HepG2 (cell line): ENCODE results near the gene MYO10. TPM values are rescaled to one million over a fixed set of nuclear protein-coding genes. Genes with fewer than 3 reads are reported as not detected.

Experiments
- BORCS8-MEF2B ChIP-seq: sonication (generic); formaldehyde crosslinking; IDR thresholded peaks from 2 replicates; pipeline ENCODE4 v1.8.0; 2022; ENCODE audit warnings: mild to moderate bottlenecking, missing genetic modification reagents
- DMAP1 ChIP-seq: IDR thresholded peaks from 2 replicates; pipeline ENCODE4 v1.6.1; 2016
- ELF3 ChIP-seq: IDR thresholded peaks from 2 replicates; pipeline ENCODE4 v1.6.1; 2016; ENCODE audit warnings: missing genetic modification reagents, missing compliant biosample characterization
- ETV5 ChIP-seq: IDR thresholded peaks from 2 replicates; pipeline ENCODE4 v1.6.1; 2018; ENCODE audit warnings: missing biosample characterization, missing genetic modification reagents, inconsistent platforms, borderline replicate concordance
- FOSL2 ChIP-seq: sonication (generic); formaldehyde crosslinking; IDR thresholded peaks from 2 replicates; pipeline ENCODE4 v1.4.0; 2020; ENCODE audit warnings: missing genetic modification reagents
- GRHL1 ChIP-seq: sonication (generic); formaldehyde crosslinking; conservative IDR thresholded peaks from 2 replicates; pipeline ENCODE4 v1.8.0; 2022; ENCODE audit warnings: missing genetic modification reagents
- MAFF ChIP-seq: IDR thresholded peaks from 2 replicates; pipeline ENCODE4 v1.6.1; 2011; ENCODE audit warnings: low read depth, low read length, improper control_type of control experiment
- MED8 ChIP-seq: sonication (generic); formaldehyde crosslinking; IDR thresholded peaks from 2 replicates; pipeline ENCODE4 v1.8.1; 2023; ENCODE audit warnings: mild to moderate bottlenecking, missing genetic modification reagents; ENCODE audit not compliant: insufficient replicate concordance
- MZF1 ChIP-seq: sonication (generic); formaldehyde crosslinking; IDR thresholded peaks from 2 replicates; pipeline ENCODE4 v1.8.1; 2023; ENCODE audit warnings: mild to moderate bottlenecking, missing genetic modification reagents, borderline replicate concordance
- NFE2L2 ChIP-seq: fragments of 150-350 bp; IDR thresholded peaks from 2 replicates; pipeline ENCODE4 v1.6.1; 2014; ENCODE audit warnings: low read length
- NFKB2 ChIP-seq: sonication (generic); formaldehyde crosslinking; IDR thresholded peaks from 2 replicates; pipeline ENCODE4 v1.4.0; 2020; ENCODE audit warnings: missing genetic modification reagents, borderline replicate concordance
- POGK ChIP-seq: sonication (generic); formaldehyde crosslinking; conservative IDR thresholded peaks from 2 replicates; pipeline ENCODE4 v1.8.0; 2022; ENCODE audit warnings: mild to moderate bottlenecking, moderate library complexity, missing genetic modification reagents
- TEAD3 ChIP-seq: optimal IDR thresholded peaks from 2 replicates; pipeline ENCODE3; 2016; ENCODE audit warnings: borderline replicate concordance
- TERF1 ChIP-seq: sonication (generic); formaldehyde crosslinking; IDR thresholded peaks from 2 replicates; pipeline ENCODE4 v1.8.0; 2022; ENCODE audit warnings: mild to moderate bottlenecking, missing genetic modification reagents, moderate library complexity
- WIZ ChIP-seq: sonication (generic); formaldehyde crosslinking; IDR thresholded peaks from 2 replicates; pipeline ENCODE4 v1.5.1; 2020; ENCODE audit warnings: mild to moderate bottlenecking, missing genetic modification reagents
- ZFP1 ChIP-seq: IDR thresholded peaks from 2 replicates; pipeline ENCODE4 v1.6.1; 2016
- ZFP37 ChIP-seq: sonication (generic); formaldehyde crosslinking; IDR thresholded peaks from 2 replicates; pipeline ENCODE4 v1.4.0; 2020; ENCODE audit warnings: missing genetic modification reagents, borderline replicate concordance
- ZFP90 ChIP-seq: sonication (generic); formaldehyde crosslinking; IDR thresholded peaks from 2 replicates; pipeline ENCODE4 v1.8.0; 2022; ENCODE audit warnings: missing genetic modification reagents, mild to moderate bottlenecking, inconsistent platforms, borderline replicate concordance
- ZGPAT ChIP-seq: IDR thresholded peaks from 2 replicates; pipeline ENCODE4 v1.6.1; 2016; ENCODE audit warnings: mild to moderate bottlenecking
- ZNF17 ChIP-seq: sonication (generic); formaldehyde crosslinking; IDR thresholded peaks from 2 replicates; pipeline ENCODE4 v1.5.0; 2020; ENCODE audit warnings: mild to moderate bottlenecking, missing genetic modification reagents
- ZNF317 ChIP-seq: sonication (generic); formaldehyde crosslinking; IDR thresholded peaks from 2 replicates; pipeline ENCODE4 v1.5.0; 2020; ENCODE audit warnings: mild to moderate bottlenecking, missing genetic modification reagents
- ZNF572 ChIP-seq: sonication (generic); formaldehyde crosslinking; IDR thresholded peaks from 2 replicates; pipeline ENCODE4 v1.5.1; 2020; ENCODE audit warnings: mild to moderate bottlenecking, missing genetic modification reagents
- ZNF597 ChIP-seq: sonication (generic); formaldehyde crosslinking; IDR thresholded peaks from 2 replicates; pipeline ENCODE4 v1.5.0; 2020; ENCODE audit warnings: missing genetic modification reagents
- polyA plus RNA-seq, 8 experiments: library from polyadenylated mRNA; depleted of rRNA in 3 of 8; stranded (reverse) in 7 of 8; unstranded in 1 of 8; fragments of >200 nt; fragmentation: Illumina TruSeq in 4 of 8; extraction: Trizol in 4 of 8; gene quantifications; 2 replicates each; pipeline versions ENCODE4 v1.2.1 to v1.2.3, GENCODE V29; 2011 to 2016; ENCODE audit warnings: low read depth in 4 of 8, missing spikeins in 1 of 8, mixed read lengths in 1 of 8; ENCODE audit not compliant: insufficient read depth in 1 of 8
- total RNA-seq, 5 experiments: library from RNA; depleted of rRNA; stranded (reverse); fragments of >200 nt; fragmentation: Illumina TruSeq; extraction: Trizol; gene quantifications; 2 replicates each; pipeline ENCODE4 v1.2.3, GENCODE V29; 2016; ENCODE audit warnings: low read depth in 1 of 5

The MYO10 gene
- total and polyA plus RNA-seq, 2 of the 13 experiments (the other 11 are each of a cell fraction or from before 2014, with no cell fraction given) = 4.5 to 14.0 TPM

GRCh38 chr5:16721151-16722096 lies 214.7 kb downstream of the MYO10 start (continued):
- TF ChIP-seq ZNF597 (no peak), ZNF572 (no peak), ZFP1 (no peak), WIZ (CRISPR knock-in tag) (no peak), GRHL1 (CRISPR knock-in tag) (no peak), BORCS8-MEF2B (no peak), POGK (CRISPR knock-in tag) (no peak), ELF3 (CRISPR knock-in tag) (0 out of 2 replicates have a peak, but pooled peaks have one; percentile 28), ZFP90 (no peak), ETV5 (CRISPR knock-in tag) (no peak; the same call in 1 of the 2 replicates), ZFP37 (CRISPR knock-in tag) (no peak), ZGPAT (CRISPR knock-in tag) (peak; percentile 58), MZF1 (CRISPR knock-in tag) (no peak), TERF1 (CRISPR knock-in tag) (no peak), NFE2L2 (no peak), MED8 (CRISPR knock-in tag) (no peak), NFKB2 (CRISPR knock-in tag) (no peak), MAFF (no peak), ZNF317 (CRISPR knock-in tag) (0 out of 2 replicates have a peak, but pooled peaks have one; percentile 63), ZNF17 (CRISPR knock-in tag) (no peak), FOSL2 (CRISPR knock-in tag) (peak; percentile 7; the same call in 1 of the 2 replicates), DMAP1 (CRISPR knock-in tag) (no peak), TEAD3 (CRISPR knock-in tag) (no peak)
